ENCODE data around the gene ATP2B2.

Gene ATP2B2

DNA sequence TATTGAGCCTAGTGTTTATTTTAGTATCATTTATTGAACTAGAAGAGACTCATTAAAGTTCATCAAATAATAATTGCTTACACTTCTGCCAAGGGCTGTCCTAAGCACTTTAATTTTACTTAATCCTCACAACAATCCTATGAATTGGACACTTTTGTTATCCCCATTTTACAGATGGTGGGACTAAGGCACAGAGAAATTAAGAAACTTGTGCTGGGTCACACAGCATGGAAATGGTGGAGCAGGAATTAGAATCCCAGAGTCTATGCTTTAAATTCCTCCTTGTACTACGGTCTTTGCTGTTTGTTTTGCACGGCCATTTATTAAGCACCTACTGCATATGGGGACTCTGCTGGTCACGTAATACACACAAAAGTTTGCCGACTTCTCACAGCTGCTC lies 7.9 kb downstream of the ATP2B2 start:
- no peak for TF ChIP-seq CTCF (conservative IDR thresholded peaks at IDR 0.05; ENCODE audit: control insufficient read depth, insufficient read depth, low read depth, low read length)
- H3K4me3 ChIP-seq (ENCODE audit: control insufficient read depth, low read depth, low read length), result no peak overlapping the region
- DNase-seq (ENCODE audit: low read depth), result no peak

DNA sequence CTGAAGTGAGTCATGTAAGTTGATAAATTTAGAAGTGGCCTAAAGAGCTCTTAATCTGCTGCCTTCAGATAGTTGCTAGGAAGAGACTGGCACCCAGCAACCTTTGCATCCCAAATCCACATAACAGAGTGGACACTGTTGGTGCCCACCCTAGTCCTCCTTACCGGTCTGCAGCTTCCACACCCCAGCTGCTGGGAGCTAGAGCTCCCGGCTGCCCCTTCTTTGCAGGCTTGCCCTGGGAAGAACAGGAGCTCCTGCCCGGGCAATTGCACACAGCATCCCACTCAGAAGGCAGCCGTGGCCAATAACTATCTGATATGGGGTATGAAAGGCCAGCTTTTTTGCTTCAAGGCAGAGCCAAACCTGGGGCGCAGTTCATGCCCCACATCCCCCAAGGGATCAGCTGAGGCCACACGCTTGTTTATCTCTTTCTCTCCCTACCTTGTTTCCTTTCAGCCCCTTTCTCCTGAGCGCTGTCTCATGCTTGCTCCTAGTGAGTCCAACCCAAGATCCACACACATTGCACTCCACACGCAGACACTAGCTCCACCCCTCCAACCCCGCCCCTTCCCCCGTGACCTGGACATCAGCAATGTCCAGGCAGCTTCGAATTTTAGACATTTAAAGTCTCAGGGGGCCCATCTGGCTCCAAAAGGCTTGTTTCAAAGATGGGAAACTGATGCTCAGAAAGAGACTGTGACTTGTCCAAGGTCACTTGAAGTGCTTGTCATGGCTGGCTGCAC lies 9.1 kb downstream of the ATP2B2 start:
- DNase-seq (ENCODE audit: low read depth), result no peak
- no peak overlapping the region for H3K4me3 ChIP-seq (ENCODE audit: control insufficient read depth, low read depth, low read length)
- TF ChIP-seq CTCF (conservative IDR thresholded peaks at IDR 0.05; ENCODE audit: control insufficient read depth, insufficient read depth, low read depth, low read length), result no peak

DNA sequence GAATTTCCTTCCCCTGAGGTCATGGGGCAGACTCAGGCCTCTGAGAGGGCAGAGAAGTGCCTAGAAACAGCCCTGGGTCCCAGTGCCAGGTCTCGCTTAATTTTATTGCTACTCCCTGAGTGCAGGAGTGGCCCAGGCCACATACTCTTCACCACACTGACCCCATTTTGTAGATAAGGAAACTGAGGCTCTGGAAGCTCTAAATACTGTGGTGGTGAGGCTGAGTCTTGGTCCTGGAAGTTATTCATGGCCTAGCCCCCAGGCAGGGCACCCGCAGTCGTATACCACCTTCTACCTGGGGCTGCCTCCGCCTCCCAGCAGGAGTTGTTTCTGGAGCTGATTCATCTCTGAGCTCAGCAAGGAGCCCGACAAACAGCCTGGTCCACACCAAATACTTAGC lies 9.8 kb downstream of the ATP2B2 start:
- DNase-seq (ENCODE audit: low read depth), result no peak
- TF ChIP-seq CTCF (conservative IDR thresholded peaks at IDR 0.05; ENCODE audit: control insufficient read depth, insufficient read depth, low read depth, low read length), result no peak
- H3K4me3 ChIP-seq (ENCODE audit: control insufficient read depth, low read depth, low read length), result no peak overlapping the region

DNA sequence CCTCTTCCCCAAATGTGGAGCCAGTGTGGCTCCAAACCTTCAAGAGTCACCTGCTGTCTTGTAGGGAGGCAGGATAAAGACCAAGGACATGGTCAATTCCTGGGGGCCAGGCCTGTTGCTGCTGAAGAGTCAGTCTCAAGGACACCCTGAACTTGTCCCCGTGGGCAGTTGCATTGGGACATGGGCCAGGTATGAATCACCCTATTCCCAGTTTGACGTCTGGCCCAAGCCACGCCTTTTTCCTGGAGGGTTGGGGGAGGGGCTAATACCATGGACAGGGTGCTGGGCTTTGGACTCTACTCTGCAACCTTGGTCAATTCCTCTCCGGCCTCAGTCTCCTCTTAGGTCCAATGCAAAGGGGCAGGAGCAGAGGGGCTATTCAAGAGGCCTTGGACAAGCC lies 10.4 kb downstream of the ATP2B2 start:
- no peak for TF ChIP-seq CTCF (conservative IDR thresholded peaks at IDR 0.05; ENCODE audit: control insufficient read depth, insufficient read depth, low read depth, low read length)
- no peak overlapping the region for H3K4me3 ChIP-seq (ENCODE audit: control insufficient read depth, low read depth, low read length)
- peak; percentile 44 for DNase-seq (ENCODE audit: low read depth)

GRCh38 chr3:10494180-10494579 lies 11.2 kb downstream of the ATP2B2 start:
- TF ChIP-seq CTCF (conservative IDR thresholded peaks at IDR 0.05; ENCODE audit: control insufficient read depth, insufficient read depth, low read depth, low read length), result no peak
- DNase-seq (ENCODE audit: low read depth), result no peak
- no peak overlapping the region for H3K4me3 ChIP-seq (ENCODE audit: control insufficient read depth, low read depth, low read length)

GRCh38 chr3:10493202-10493589 lies 12.2 kb downstream of the ATP2B2 start:
- no peak for TF ChIP-seq CTCF (conservative IDR thresholded peaks at IDR 0.05; ENCODE audit: control insufficient read depth, insufficient read depth, low read depth, low read length)
- H3K4me3 ChIP-seq (ENCODE audit: control insufficient read depth, low read depth, low read length), result no peak overlapping the region
- no peak for DNase-seq (ENCODE audit: low read depth)
